Ishikawa (cell line): Measurements from ENCODE around the gene GIMAP6.

Experiments
- CEBPB ChIP-seq: IDR thresholded peaks from 2 replicates; pipeline ENCODE4 v1.6.1; 2012
- CREB1 ChIP-seq: IDR thresholded peaks from 2 replicates; pipeline ENCODE4 v1.6.1; 2012; ENCODE audit warnings: low read depth
- EGR1 ChIP-seq: IDR thresholded peaks from 2 replicates; pipeline ENCODE4 v1.6.1; 2012
- EP300 ChIP-seq: IDR thresholded peaks from 2 replicates; pipeline ENCODE4 v1.6.1; 2012; ENCODE audit warnings: borderline replicate concordance
- NFIC ChIP-seq: IDR thresholded peaks from 2 replicates; pipeline ENCODE4 v1.6.1; 2012
- RAD21 ChIP-seq: IDR thresholded peaks from 2 replicates; pipeline ENCODE4 v1.6.1; 2012; ENCODE audit warnings: low read depth
- REST ChIP-seq: IDR thresholded peaks from 2 replicates; pipeline ENCODE4 v1.6.1; 2012; ENCODE audit warnings: low read depth, mild to moderate bottlenecking
- TAF1 ChIP-seq: IDR thresholded peaks from 2 replicates; pipeline ENCODE4 v1.6.1; 2012; ENCODE audit warnings: low read depth, mild to moderate bottlenecking
- TCF12 ChIP-seq: IDR thresholded peaks from 2 replicates; pipeline ENCODE4 v1.6.1; 2012; ENCODE audit warnings: low read depth
- TEAD4 ChIP-seq: IDR thresholded peaks from 2 replicates; pipeline ENCODE4 v1.6.1; 2012
- YY1 ChIP-seq: IDR thresholded peaks from 2 replicates; pipeline ENCODE4 v1.6.1; 2012; ENCODE audit warnings: low read depth
- ZBTB7A ChIP-seq: IDR thresholded peaks from 2 replicates; pipeline ENCODE4 v1.6.1; 2012; ENCODE audit warnings: low read depth
- TF ChIP-seq, protein P1 (sequence below): IDR thresholded peaks from 2 replicates; pipeline ENCODE4 v1.6.1; 2012
- TF ChIP-seq, protein P2 (sequence below): IDR thresholded peaks from 2 replicates; pipeline ENCODE4 v1.6.1; 2012

The GIMAP6 gene

GRCh38 chr7:150654692-150655091, 22.5 kb upstream of the GIMAP6 start:
- no peak for TF ChIP-seq TCF12
- TF ChIP-seq NFIC = no peak
- TF ChIP-seq TAF1 = no peak
- no peak for TF ChIP-seq TEAD4
- TF ChIP-seq YY1 = no peak
- TF ChIP-seq REST = no peak

DNA sequence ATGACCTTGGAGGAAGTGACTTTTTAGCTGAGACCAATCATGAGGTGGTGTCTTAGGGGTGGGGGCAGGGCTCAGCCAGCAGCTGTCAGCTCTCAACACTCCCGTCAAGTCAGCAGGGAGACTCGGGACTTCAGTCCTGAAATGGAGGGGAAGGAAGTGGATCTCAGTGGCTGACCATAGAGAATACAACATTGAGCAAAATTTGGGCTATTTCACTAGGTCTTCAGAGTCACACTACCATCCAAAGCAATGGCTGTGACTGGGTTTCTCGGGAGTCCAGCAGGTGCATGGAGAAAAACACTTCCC, 16.8 kb upstream of the GIMAP6 start:
- no peak for TF ChIP-seq REST
- TF ChIP-seq TAF1 = no peak
- no peak for TF ChIP-seq NFIC

DNA sequence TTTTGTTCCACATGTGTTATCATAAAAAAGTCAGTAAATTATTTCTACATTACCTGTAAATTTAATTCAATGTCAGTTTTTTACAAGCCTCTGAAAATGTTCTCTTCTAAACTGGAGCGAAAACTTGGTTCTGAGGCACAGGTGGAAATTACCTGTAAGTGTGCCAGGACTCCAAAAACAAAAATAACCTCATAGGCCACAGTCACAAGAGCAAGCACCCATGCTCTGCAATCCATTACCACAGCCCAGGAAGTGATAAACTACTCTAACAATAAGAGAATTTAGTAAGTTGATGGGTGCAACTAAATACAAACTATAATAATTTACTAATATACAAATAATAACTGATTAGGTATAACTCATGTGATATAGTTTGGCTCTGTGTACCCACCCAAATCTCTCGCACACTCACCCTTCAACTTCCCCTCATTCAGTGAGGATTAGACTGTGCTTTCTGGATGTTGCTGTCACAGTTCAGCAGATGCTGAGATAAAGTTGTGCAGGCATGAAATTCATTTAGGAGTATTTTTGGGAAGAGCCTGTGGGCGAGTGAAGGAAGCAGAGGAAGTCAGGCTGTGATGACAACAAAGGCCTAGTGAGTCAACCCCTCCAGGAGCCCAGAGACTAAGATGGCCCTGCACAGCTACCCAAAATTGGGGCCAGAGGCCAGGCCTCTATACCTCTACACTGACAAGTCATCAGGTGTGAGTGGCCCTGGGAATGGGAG, 16.3 kb upstream of the GIMAP6 start:
- TF ChIP-seq TCF12 (no peak), ZBTB7A (no peak)

- TF ChIP-seq YY1 (no peak), CEBPB (no peak), NFIC (no peak), TAF1 (no peak), TCF12 (no peak), CREB1 (no peak), REST (no peak), EP300 (no peak), ZBTB7A (no peak), RAD21 (no peak), EGR1 (no peak), TEAD4 (no peak)
- TF ChIP-seq, protein P1, sequence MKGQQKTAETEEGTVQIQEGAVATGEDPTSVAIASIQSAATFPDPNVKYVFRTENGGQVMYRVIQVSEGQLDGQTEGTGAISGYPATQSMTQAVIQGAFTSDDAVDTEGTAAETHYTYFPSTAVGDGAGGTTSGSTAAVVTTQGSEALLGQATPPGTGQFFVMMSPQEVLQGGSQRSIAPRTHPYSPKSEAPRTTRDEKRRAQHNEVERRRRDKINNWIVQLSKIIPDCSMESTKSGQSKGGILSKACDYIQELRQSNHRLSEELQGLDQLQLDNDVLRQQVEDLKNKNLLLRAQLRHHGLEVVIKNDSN = no peak
- TF ChIP-seq, protein P2, sequence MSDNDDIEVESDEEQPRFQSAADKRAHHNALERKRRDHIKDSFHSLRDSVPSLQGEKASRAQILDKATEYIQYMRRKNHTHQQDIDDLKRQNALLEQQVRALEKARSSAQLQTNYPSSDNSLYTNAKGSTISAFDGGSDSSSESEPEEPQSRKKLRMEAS = no peak
Measured at GRCh38 chr7:150645259-150646020, 13.3 kb upstream of the GIMAP6 start.

GRCh38 chr7:150642926-150643325, 10.7 kb upstream of the GIMAP6 start:
- TF ChIP-seq, protein P2 = no peak
- TF ChIP-seq CEBPB = no peak
- no peak for TF ChIP-seq EP300
- no peak for TF ChIP-seq NFIC
- TF ChIP-seq, protein P1 = no peak
